Smooth muscle cell (in vitro differentiated cells): ENCODE measurements around the gene MBOAT1. TPM values are rescaled to one million over a fixed set of nuclear protein-coding genes. Genes with fewer than 3 reads are reported as not detected.

ENCODE experiments used
- DNase-seq: peaks from one replicate; lab custom pipeline; 2025; ENCODE audit not compliant: unreplicated experiment; lab: John Stamatoyannopoulos, UW
- H2AFZ ChIP-seq: fragments of 200-600 bp; sonication (generic); 2 replicates; pipeline ENCODE4 v1.6.0; 2016; ENCODE audit warnings: antibody characterized with exemption, low read depth, mild to moderate bottlenecking
- H3F3A ChIP-seq: fragments of 200-600 bp; sonication (generic); 2 replicates; pipeline ENCODE4 v1.6.0; 2017; ENCODE audit warnings: antibody characterized with exemption, low read depth
- H3K27ac ChIP-seq: fragments of 200-600 bp; sonication (generic); 2 replicates; pipeline ENCODE4 v1.5.1; 2016; ENCODE audit warnings: low read depth, mild to moderate bottlenecking
- H3K27me3 ChIP-seq: fragments of 200-600 bp; sonication (generic); 2 replicates; pipeline ENCODE4 v1.6.1; 2016; ENCODE audit warnings: low read depth, mild to moderate bottlenecking
- H3K36me3 ChIP-seq: fragments of 200-600 bp; sonication (generic); 2 replicates; pipeline ENCODE4 v1.5.1; 2016; ENCODE audit warnings: low read depth
- H3K4me1 ChIP-seq: fragments of 200-600 bp; sonication (generic); 2 replicates; pipeline ENCODE4 v1.5.1; 2016; ENCODE audit warnings: low read depth
- H3K4me2 ChIP-seq: fragments of 200-600 bp; sonication (generic); 2 replicates; pipeline ENCODE4 v1.6.0; 2016; ENCODE audit warnings: mild to moderate bottlenecking
- H3K4me3 ChIP-seq: fragments of 200-600 bp; sonication (generic); 2 replicates; pipeline ENCODE4 v1.5.1; 2016; ENCODE audit warnings: mild to moderate bottlenecking
- H3K79me2 ChIP-seq: fragments of 200-600 bp; sonication (generic); 2 replicates; pipeline ENCODE4 v1.6.0; 2016; ENCODE audit warnings: low read depth, mild to moderate bottlenecking
- H3K9ac ChIP-seq: fragments of 200-600 bp; sonication (generic); 2 replicates; pipeline ENCODE4 v1.6.0; 2016; ENCODE audit warnings: low read depth
- H3K9me3 ChIP-seq: fragments of 200-600 bp; sonication (generic); replicated peaks from 2 replicates; pipeline ENCODE4 v1.5.1; 2016; ENCODE audit warnings: low read depth
- H4K20me1 ChIP-seq: fragments of 200-600 bp; sonication (generic); 2 replicates; pipeline ENCODE4 v1.6.0; 2016; ENCODE audit warnings: low read depth
- WGBS: methylation state at CpG from one replicate; pipeline ENCODE4 v1.1.7; 2016; ENCODE audit warnings: low lambda C conversion rate; 5-methylcytosine and 5-hydroxymethylcytosine counted together
- polyA plus RNA-seq: library from polyadenylated mRNA; unstranded; fragments of >200 nt; fragmentation: Nextera tagmentation; extraction: Ambion mirVana; gene quantifications from 2 replicates; pipeline ENCODE4 v1.2.1, GENCODE V29; 2016
- total RNA-seq: library from RNA; depleted of rRNA; stranded (reverse); fragments of >200 nt; gene quantifications from 2 replicates; pipeline ENCODE4 v1.2.3, GENCODE V29; 2014
- TF ChIP-seq, protein P1 (sequence below): fragments of 200-600 bp; sonication (generic); IDR thresholded peaks from 2 replicates; pipeline ENCODE4 v1.5.1; 2017; ENCODE audit warnings: borderline replicate concordance, mild to moderate bottlenecking, antibody characterized with exemption; ENCODE audit not compliant: insufficient read depth, poor library complexity, severe bottlenecking

Gene MBOAT1
- total and polyA plus RNA-seq, 2 experiments from 2014 or later = 0.73 to 2.5 TPM

DNA sequence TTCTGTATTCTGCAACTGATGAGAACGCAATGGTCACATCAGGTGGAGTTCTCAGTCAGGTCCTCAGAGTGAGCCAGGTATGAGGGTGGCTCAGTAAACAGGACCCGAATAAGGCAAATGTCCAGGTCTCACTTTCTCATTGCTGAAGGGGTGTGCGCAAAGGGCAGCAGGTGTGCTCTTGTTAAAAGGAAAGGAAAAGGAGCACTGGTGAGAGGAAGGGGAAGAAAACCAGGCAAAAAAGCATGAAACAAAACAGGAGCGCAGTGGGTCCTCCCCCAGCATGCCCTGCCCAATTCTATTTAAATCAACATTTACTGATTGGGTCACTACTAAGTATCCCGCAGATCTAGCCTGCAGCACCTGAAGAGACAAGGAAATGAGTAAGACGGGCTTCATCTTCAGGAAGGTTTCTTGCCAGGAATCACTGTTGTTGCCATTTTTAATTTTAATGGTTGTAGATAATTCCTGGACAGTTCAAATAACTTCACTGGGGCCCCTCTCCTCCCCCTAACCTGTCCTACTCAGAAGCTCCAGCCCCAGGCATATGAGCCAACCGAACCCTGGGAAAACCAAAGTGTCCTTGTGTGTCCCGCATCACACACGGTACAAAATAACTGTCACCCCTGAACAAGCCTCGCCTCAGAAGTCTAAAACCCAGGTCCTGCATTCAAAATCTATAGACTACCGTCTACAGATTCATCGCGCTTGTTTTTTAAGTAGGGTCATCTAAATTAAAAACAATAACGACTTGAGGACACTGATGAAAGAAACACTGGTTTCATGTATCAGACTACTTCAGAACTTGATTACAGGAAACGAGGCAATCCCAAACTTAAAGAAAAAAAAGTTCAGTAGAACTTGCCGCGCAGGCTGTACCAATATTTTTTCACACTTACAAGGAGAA lies 980 bp downstream of the MBOAT1 start:
- WGBS = 11% methylated on average over 17 of the region's 17 CpGs
- no peak for DNase-seq
- Histone ChIP-seq H2AFZ (peak overlapping the region; percentile 89), H3K9me3 (no peaks in the 10 kb centered on the region), H3K27me3 (no peaks in the 10 kb centered on the region), H4K20me1 (no peaks in the 10 kb centered on the region), H3K36me3 (no peaks in the 10 kb centered on the region), H3K9ac (no peak overlapping the region), H3K27ac (no peak overlapping the region), H3K4me3 (peak overlapping the region; percentile 71), H3K79me2 (no peaks in the 10 kb centered on the region), H3F3A (peaks cover 4% of the 10 kb centered on the region), H3K4me1 (peaks cover 11% of the 10 kb centered on the region), H3K4me2 (peak overlapping the region; percentile 95)
- TF ChIP-seq, protein P1, sequence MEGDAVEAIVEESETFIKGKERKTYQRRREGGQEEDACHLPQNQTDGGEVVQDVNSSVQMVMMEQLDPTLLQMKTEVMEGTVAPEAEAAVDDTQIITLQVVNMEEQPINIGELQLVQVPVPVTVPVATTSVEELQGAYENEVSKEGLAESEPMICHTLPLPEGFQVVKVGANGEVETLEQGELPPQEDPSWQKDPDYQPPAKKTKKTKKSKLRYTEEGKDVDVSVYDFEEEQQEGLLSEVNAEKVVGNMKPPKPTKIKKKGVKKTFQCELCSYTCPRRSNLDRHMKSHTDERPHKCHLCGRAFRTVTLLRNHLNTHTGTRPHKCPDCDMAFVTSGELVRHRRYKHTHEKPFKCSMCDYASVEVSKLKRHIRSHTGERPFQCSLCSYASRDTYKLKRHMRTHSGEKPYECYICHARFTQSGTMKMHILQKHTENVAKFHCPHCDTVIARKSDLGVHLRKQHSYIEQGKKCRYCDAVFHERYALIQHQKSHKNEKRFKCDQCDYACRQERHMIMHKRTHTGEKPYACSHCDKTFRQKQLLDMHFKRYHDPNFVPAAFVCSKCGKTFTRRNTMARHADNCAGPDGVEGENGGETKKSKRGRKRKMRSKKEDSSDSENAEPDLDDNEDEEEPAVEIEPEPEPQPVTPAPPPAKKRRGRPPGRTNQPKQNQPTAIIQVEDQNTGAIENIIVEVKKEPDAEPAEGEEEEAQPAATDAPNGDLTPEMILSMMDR = no peak

DNA sequence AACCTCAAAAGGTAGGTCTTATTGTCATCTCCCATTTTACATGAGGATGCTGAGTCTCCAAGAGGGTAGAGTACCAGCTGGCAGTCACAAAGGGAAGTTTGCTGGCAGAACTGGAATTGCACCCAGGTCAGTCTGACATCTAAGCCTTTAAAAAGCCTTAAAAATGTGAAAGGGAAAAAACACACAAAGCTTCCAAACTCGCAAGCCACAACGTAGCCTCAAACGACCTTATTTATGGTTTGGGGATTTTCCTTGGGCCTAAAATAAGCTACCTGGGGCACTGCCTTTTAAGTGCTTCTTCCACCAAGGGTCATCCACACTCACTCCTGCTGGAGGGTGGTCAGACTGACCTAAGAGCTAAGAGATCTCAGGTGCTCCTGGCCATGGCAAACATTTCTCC lies 2.1 kb downstream of the MBOAT1 start:
- Histone ChIP-seq H3K9ac (no peak overlapping the region), H3K27ac (no peak overlapping the region), H3K4me3 (no peak overlapping the region), H3K4me1 (peaks cover 11% of the 10 kb centered on the region), H2AFZ (no peak overlapping the region), H4K20me1 (no peaks in the 10 kb centered on the region), H3K4me2 (no peak overlapping the region), H3K36me3 (no peaks in the 10 kb centered on the region), H3K27me3 (no peaks in the 10 kb centered on the region), H3K9me3 (no peaks in the 10 kb centered on the region), H3F3A (peaks cover 4% of the 10 kb centered on the region), H3K79me2 (no peaks in the 10 kb centered on the region)
- TF ChIP-seq, protein P1 = no peak
- DNase-seq = no peak
- 80% methylated on average over 3 of the region's 3 CpGs for WGBS

DNA sequence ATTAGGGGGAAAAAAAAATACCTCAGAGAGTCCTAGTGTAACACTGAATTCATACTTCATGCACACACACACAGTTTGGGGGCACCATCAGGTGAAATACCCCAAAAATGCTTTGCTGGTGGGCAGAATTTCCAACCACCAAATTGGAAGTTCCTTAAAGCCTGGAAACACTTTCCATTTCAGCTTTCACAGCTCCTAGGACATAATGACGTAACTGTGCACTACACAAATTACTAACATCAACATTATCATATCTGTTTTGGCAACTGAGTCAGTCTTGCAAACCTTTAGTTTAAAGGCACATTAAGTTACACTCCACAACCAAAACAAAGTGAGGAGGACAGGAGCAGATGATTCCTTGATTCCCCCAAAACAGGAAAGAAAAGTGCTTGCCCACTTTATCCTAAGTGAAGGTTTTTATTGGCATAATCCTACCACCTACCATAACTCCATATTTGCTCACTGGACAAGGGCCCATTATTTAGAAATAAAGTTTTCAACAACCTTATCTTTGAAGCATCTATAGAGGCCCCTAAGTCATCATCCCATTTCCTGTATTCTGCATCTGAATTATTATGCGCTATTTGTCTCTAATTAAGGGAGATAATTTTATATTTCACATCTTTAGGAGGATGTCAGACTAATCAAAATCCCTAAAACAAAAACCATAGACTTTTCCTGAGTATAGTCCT lies 3.4 kb downstream of the MBOAT1 start:
- H3K9ac ChIP-seq = no peak overlapping the region
- no peak for DNase-seq
- peaks cover 11% of the 10 kb centered on the region for H3K4me1 ChIP-seq
- H3K4me3 ChIP-seq = no peak overlapping the region
- H3K9me3 ChIP-seq = no peaks in the 10 kb centered on the region
- H3K36me3 ChIP-seq = no peaks in the 10 kb centered on the region
- H3K79me2 ChIP-seq = no peaks in the 10 kb centered on the region
- H3F3A ChIP-seq = peaks cover 4% of the 10 kb centered on the region
- H3K27ac ChIP-seq = no peak overlapping the region
- 94% methylated on average over 2 of the region's 2 CpGs for WGBS
- H2AFZ ChIP-seq = no peak overlapping the region
- TF ChIP-seq, protein P1 = no peak
- no peak overlapping the region for H3K4me2 ChIP-seq
- no peaks in the 10 kb centered on the region for H4K20me1 ChIP-seq
- no peaks in the 10 kb centered on the region for H3K27me3 ChIP-seq
